Keratinocyte (primary cell): ENCODE data around the gene MED26. TPM values are rescaled to one million over a fixed set of nuclear protein-coding genes. Genes with fewer than 3 reads are reported as not detected.

Experiments used
- DNase-seq: peaks from one replicate; pipeline ENCODE4 v3.0.0-alpha.2; 2011; ENCODE audit warnings: low read depth, missing footprints, low spot score
- FAIRE-seq: peaks from 2 replicates; lab custom pipeline; 2011; peaks lifted over from hg19 to GRCh38; lab: Jason Lieb, UNC
- H2AFZ ChIP-seq: 2 replicates; pipeline ENCODE4 v1.6.0; 2012; ENCODE audit warnings: low read length, control low read depth, inconsistent platforms; ENCODE audit not compliant: control insufficient read depth
- H3K27ac ChIP-seq: 2 replicates; pipeline ENCODE4 v1.5.1; 2011; ENCODE audit warnings: low read length; ENCODE audit not compliant: control insufficient read depth, insufficient read depth
- H3K27me3 ChIP-seq: 3 replicates; pipeline ENCODE4 v1.6.0; 2011; ENCODE audit warnings: low read length; ENCODE audit not compliant: control insufficient read depth, insufficient read depth; ENCODE audit errors: extremely low read depth
- H3K36me3 ChIP-seq, 2 experiments: 2 replicates in 1 of 2; 3 replicates in 1 of 2; pipeline ENCODE4 v1.5.1; 2011; ENCODE audit warnings: low read length in 2 of 2, mild to moderate bottlenecking in 1 of 2; ENCODE audit not compliant: control insufficient read depth in 2 of 2, insufficient read depth in 2 of 2; ENCODE audit errors: extremely low read depth in 1 of 2
- H3K4me1 ChIP-seq: 3 replicates; pipeline ENCODE4 v1.5.1; 2011; ENCODE audit warnings: low read length; ENCODE audit not compliant: control insufficient read depth, insufficient read depth; ENCODE audit errors: extremely low read depth
- H3K4me2 ChIP-seq: 3 replicates; pipeline ENCODE4 v1.6.0; 2011; ENCODE audit warnings: low read depth, low read length; ENCODE audit not compliant: control insufficient read depth, insufficient read depth; ENCODE audit errors: extremely low read depth
- H3K4me3 ChIP-seq, 3 experiments: fragments of 200-600 bp in 1 of 3; sonication (generic) in 1 of 3; 2 replicates in 2 of 3; 3 replicates in 1 of 3; pipeline ENCODE4 v1.5.1; 2011 to 2016; ENCODE audit warnings: low read length in 3 of 3, mild to moderate bottlenecking in 3 of 3, control low read depth in 2 of 3, inconsistent platforms in 1 of 3, low read depth in 1 of 3, mixed read lengths in 1 of 3, mixed run types in 1 of 3, moderate library complexity in 1 of 3; ENCODE audit not compliant: control insufficient read depth in 2 of 3, insufficient read depth in 2 of 3; ENCODE audit errors: extremely low read depth in 1 of 3
- H3K79me2 ChIP-seq: 2 replicates; pipeline ENCODE4 v1.6.0; 2012; ENCODE audit warnings: low read length; ENCODE audit not compliant: control insufficient read depth, insufficient read depth
- H3K9ac ChIP-seq: 3 replicates; pipeline ENCODE4 v1.6.0; 2011; ENCODE audit warnings: low read length; ENCODE audit not compliant: control insufficient read depth, insufficient read depth; ENCODE audit errors: extremely low read depth
- H3K9me1 ChIP-seq: 3 replicates; pipeline ENCODE4 v1.6.0; 2011; ENCODE audit warnings: low read length; ENCODE audit not compliant: control insufficient read depth, insufficient read depth; ENCODE audit errors: extremely low read depth
- H3K9me3 ChIP-seq: 2 replicates; pipeline ENCODE4 v1.5.1; 2012; ENCODE audit warnings: low read depth, low read length; ENCODE audit not compliant: control insufficient read depth
- H4K20me1 ChIP-seq: 3 replicates; pipeline ENCODE4 v1.6.0; 2011; ENCODE audit warnings: low read length; ENCODE audit not compliant: control insufficient read depth, insufficient read depth; ENCODE audit errors: extremely low read depth
- EZH2 ChIP-seq: IDR thresholded peaks from one replicate; pipeline ENCODE4 v1.6.1; 2012; ENCODE audit warnings: inconsistent platforms, mild to moderate bottlenecking, low read length, moderate library complexity
- dilution Hi-C: fragments of 300-500 bp; cut with MboI; formaldehyde crosslinking; loops from one replicate; pipeline ENCODE4 v1.7.0; 2020; ENCODE audit warnings: low sequenced_read_pairs; ENCODE audit not compliant: extremely low pct_ligation_motif_present
- polyA plus RNA-seq, 5 experiments: library from polyadenylated mRNA; depleted of rRNA in 3 of 5; stranded (reverse) in 3 of 5; stranded (forward) in 1 of 5; unstranded in 1 of 5; fragments of >200 nt; gene quantifications; 1 replicate in 1 of 5; 2 replicates in 3 of 5; 3 replicates in 1 of 5; pipeline versions ENCODE4 v1.2.1 to v1.2.3, GENCODE V29; 2011 to 2012; ENCODE audit warnings: missing spikeins in 2 of 5, low read depth in 1 of 5, low replicate concordance in 1 of 5
- TF ChIP-seq, protein P1 (sequence below), 3 experiments: IDR thresholded peaks in 1 of 3; conservative IDR thresholded peaks in 1 of 3; optimal IDR thresholded peaks in 1 of 3; 2 replicates in 2 of 3; 3 replicates in 1 of 3; pipeline versions ENCODE3 to v1.5.1; 2011; ENCODE audit warnings: low read length in 3 of 3, mild to moderate bottlenecking in 3 of 3, moderate library complexity in 2 of 3, control low read depth in 1 of 3, inconsistent platforms in 1 of 3; ENCODE audit not compliant: insufficient read depth in 2 of 3; ENCODE audit errors: extremely low read depth in 1 of 3

MED26 gene
- polyA plus RNA-seq, 1 donor (not counting 4 experiments of a cell fraction or from before 2014, with no cell fraction given), result 4.7 TPM

DNA sequence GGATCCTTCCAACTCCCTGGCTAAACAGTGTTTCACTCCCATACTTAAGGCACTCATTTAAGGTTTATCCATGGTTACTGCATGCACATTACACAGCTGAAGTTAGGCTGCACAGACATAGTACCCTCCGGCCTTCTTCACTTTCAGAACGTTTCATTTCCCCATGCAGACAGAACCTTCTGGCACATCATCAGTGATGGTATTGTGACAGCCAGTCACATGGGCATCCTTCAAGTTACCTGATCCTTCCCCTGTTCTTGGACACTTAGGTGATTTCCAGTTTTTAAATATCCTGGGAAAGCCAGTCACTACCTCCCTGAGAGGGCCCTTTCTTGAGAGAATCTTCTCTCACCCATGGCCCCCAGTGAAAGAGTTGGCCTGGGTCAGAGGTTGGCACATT lies 22.8 kb upstream of the MED26 start:
- Histone ChIP-seq H3K9ac (no peak overlapping the region), H3K79me2 (peaks cover 24% of the 10 kb centered on the region), H3K9me3 (no peaks in the 10 kb centered on the region), H2AFZ (no peak overlapping the region), H3K36me3 (peaks cover 40 to 61% of the 10 kb centered on the region in 2 experiments), H3K27ac (no peak overlapping the region), H3K4me1 (no peaks in the 10 kb centered on the region), H3K9me1 (no peaks in the 10 kb centered on the region), H3K4me3 (no peak overlapping the region), H3K27me3 (no peaks in the 10 kb centered on the region), H3K4me2 (no peak overlapping the region), H4K20me1 (no peaks in the 10 kb centered on the region)
- DNase-seq (no peak), FAIRE-seq (no peak)
- dilution Hi-C loops, result no loop called here
- TF ChIP-seq EZH2, result no peak
- TF ChIP-seq, protein P1, sequence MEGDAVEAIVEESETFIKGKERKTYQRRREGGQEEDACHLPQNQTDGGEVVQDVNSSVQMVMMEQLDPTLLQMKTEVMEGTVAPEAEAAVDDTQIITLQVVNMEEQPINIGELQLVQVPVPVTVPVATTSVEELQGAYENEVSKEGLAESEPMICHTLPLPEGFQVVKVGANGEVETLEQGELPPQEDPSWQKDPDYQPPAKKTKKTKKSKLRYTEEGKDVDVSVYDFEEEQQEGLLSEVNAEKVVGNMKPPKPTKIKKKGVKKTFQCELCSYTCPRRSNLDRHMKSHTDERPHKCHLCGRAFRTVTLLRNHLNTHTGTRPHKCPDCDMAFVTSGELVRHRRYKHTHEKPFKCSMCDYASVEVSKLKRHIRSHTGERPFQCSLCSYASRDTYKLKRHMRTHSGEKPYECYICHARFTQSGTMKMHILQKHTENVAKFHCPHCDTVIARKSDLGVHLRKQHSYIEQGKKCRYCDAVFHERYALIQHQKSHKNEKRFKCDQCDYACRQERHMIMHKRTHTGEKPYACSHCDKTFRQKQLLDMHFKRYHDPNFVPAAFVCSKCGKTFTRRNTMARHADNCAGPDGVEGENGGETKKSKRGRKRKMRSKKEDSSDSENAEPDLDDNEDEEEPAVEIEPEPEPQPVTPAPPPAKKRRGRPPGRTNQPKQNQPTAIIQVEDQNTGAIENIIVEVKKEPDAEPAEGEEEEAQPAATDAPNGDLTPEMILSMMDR (optimal IDR thresholded peaks at IDR 0.05 in 1 of 3, IDR thresholded peaks at IDR 0.05 in 1 of 3, conservative IDR thresholded peaks at IDR 0.05 in 1 of 3; ENCODE audit: extremely low read depth in 1 of 3, insufficient read depth in 2 of 3, low read length in 3 of 3), result no peak

DNA sequence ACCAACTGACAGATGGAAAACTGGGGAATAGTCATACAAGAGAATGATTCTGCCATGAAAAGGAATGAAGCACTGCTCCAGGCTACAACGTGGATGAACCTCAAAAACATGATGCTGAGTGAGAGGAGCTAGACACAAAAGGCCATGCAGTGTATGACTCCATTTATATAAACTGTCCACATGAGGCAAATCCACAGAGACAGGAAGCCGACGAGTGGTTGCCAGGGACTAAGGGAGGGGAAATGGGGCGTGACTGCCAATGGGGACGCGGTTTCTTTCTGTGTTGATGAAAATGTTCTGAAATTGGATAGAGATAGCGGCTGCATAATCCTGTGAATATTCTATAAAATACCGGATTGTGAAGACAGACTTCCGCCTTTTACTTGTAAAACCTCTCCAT lies 21.7 kb upstream of the MED26 start:
- Histone ChIP-seq H2AFZ (no peak overlapping the region), H3K4me1 (no peaks in the 10 kb centered on the region), H3K9me3 (no peaks in the 10 kb centered on the region), H3K27me3 (no peaks in the 10 kb centered on the region), H3K36me3 (peaks cover 34 to 58% of the 10 kb centered on the region in 2 experiments), H3K27ac (no peak overlapping the region), H3K9ac (no peak overlapping the region), H4K20me1 (no peaks in the 10 kb centered on the region), H3K9me1 (no peaks in the 10 kb centered on the region), H3K79me2 (peaks cover 24% of the 10 kb centered on the region), H3K4me3 (no peak overlapping the region), H3K4me2 (no peak overlapping the region)
- dilution Hi-C loops, result no loop called here
- TF ChIP-seq, protein P1 (optimal IDR thresholded peaks at IDR 0.05 in 1 of 3, IDR thresholded peaks at IDR 0.05 in 1 of 3, conservative IDR thresholded peaks at IDR 0.05 in 1 of 3; ENCODE audit: extremely low read depth in 1 of 3, insufficient read depth in 2 of 3, low read length in 3 of 3), result no peak
- no peak for TF ChIP-seq EZH2
- DNase-seq (no peak), FAIRE-seq (no peak)
